Frontal cortex (tissue), 4 donors: Measurements from ENCODE around the gene SARDH. TPM values are rescaled to one million over a fixed set of nuclear protein-coding genes. Genes with fewer than 3 reads are reported as not detected.
"Not testable (repeated sequence)": the region's sequence is repeated elsewhere in the genome, so short reads cannot be mapped to it uniquely, and the experiment has no call there.

Experiments
- DNase-seq, 2 donors: peaks; one replicate each; pipeline ENCODE4 v3.0.0; 2012; ENCODE audit warnings: low spot score in 2 of 2
- FAIRE-seq: peaks from 2 replicates; lab custom pipeline; 2012; peaks lifted over from hg19 to GRCh38; lab: Jason Lieb, UNC
- total RNA-seq: library from RNA; depleted of rRNA; stranded (reverse); fragments of >200 nt; gene quantifications from one replicate; pipeline ENCODE4 v1.2.3, GENCODE V29; 2014
- donor health status: control.
- donor health status: control.
- donor health status: control.

Gene SARDH
- total RNA-seq, 1 donor from 2014 or later: 1.6 TPM

GRCh38 chr9:133777068-133777791 lies 39.1 kb upstream of the SARDH start:
- FAIRE-seq: no peak
- DNase-seq: no peak

DNA sequence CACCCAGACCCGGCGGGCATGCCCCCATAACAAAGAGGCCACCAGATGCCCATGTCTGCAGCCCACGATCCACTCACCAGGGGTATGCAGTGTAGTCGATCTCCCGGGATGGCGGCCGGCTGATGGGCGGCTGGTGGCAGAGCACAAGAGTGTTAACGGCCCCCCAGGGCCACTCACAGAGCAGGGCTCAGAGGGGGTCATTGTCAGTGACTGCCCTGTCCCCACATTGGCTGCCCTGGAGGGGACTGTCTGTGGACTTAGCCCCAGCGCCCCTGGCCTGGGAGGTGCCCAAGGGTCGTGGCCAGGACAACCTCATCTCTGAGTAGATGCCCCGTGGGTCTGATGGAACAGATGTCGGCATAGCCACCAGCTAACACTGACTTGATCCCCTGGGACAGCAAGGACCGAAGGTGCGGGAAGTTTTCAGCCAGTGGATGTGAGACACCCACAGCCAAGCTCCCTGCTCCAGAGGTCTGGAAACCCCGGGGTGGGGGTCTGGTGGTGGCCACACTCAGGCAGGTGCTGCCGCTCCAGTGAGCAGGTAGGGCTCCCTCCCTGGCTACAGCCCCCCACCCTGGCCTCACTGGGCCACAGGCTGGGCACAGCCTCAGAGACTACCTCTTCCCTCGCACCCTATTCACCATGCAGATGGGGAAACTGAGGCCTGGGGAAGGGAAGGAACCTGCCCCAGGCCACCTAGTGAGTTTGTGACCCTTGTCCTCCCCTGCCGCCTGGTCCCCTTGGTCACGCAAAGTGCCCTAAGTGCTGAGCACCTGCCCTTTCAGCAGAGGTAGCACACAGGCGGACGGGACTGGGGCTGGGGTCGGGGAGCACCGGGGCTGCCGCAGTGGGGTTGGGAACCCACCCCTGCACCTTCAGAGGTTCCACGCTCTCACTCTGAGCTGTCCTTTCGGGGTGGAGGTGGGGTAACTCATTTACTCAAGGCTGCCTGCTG lies 38.1 kb upstream of the SARDH start:
- DNase-seq (no peak), FAIRE-seq (no peak)

DNA sequence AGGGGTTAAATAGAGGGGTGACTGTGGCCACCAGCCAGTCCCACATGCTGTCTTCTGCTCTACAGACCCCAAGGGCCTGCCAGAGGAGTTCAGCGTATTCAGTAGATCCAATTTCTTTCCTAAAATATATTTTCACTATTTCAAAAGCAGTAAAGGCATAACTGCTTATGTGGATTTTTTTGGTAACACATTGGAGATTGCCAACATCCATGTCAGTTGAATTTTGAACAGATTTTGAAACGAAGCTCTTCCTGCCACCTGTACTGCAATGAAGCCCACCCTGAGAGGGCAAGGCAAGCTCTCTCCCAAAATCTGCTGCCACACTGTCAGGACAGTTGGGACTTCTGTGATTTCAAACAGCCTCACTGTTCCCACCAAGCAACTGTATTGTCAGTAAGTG lies 37.1 kb upstream of the SARDH start:
- DNase-seq (no peak), FAIRE-seq (no peak)

DNA sequence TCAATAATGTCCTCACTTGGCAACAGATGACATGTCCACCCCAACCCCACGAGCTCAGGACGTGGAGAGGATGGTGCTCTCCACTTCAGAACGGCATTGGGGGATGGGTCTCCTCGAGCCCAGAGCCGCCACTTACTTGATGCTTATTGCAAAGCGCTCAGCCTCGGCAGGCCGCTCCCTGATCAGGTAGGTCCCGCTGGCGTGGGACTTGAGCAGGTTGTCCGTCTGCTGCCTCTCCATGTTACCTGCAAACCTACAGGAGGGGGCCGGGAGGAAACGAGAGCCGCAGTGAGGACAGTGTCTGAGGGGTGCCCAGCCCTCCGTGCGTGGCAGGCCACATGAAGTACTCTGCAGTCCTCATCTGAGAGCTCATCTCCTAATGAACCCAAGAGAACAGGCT lies 36.6 kb upstream of the SARDH start:
- DNase-seq (no peak), FAIRE-seq (no peak)

- DNase-seq (no peak), FAIRE-seq (no peak)
Observed at GRCh38 chr9:133773889-133774655, 35.9 kb upstream of the SARDH start.

- DNase-seq (no peak), FAIRE-seq (no peak)
Observed at GRCh38 chr9:133772581-133772980, 34.4 kb upstream of the SARDH start.

GRCh38 chr9:133771486-133772482 lies 33.6 kb upstream of the SARDH start:
- no peak for DNase-seq
- no peak for FAIRE-seq

DNA sequence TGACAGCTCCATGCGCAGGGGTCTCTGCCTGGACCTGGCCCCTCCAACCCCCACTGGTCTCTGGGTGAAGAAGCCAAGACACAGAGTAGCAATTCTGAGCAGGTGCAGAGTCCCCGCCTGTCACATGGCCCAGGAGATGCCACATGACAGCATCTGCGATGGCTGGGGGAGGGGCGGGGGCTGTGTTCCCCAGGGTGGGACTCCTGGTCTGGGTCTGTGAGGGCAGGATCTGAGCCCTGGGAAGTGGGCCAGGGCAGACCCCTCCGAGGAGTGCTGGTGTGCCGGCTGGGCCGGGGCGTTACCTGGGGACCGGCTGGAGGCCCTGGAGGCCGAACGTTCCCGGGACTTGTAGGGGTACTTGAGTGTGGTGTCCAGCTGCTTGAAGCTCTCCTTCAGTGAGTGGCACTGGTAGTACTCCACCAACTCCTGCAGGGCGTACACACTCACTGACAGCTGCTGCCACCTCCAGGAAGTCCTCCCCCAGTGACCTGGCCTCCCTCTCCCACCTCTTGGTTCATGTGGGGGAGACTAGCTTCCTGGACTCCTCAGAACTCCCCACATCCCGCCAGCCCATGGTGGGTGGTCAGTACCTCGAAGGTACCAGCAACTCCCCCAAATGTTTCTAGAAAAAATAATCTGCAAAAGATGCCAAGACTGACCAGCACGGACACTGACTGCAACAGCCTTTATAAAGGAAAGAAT lies 32.1 kb upstream of the SARDH start:
- FAIRE-seq (no peak), DNase-seq (no peak)

- DNase-seq (no peak), FAIRE-seq (no peak)
Observed at GRCh38 chr9:133769511-133770075, 31.4 kb upstream of the SARDH start.

DNA sequence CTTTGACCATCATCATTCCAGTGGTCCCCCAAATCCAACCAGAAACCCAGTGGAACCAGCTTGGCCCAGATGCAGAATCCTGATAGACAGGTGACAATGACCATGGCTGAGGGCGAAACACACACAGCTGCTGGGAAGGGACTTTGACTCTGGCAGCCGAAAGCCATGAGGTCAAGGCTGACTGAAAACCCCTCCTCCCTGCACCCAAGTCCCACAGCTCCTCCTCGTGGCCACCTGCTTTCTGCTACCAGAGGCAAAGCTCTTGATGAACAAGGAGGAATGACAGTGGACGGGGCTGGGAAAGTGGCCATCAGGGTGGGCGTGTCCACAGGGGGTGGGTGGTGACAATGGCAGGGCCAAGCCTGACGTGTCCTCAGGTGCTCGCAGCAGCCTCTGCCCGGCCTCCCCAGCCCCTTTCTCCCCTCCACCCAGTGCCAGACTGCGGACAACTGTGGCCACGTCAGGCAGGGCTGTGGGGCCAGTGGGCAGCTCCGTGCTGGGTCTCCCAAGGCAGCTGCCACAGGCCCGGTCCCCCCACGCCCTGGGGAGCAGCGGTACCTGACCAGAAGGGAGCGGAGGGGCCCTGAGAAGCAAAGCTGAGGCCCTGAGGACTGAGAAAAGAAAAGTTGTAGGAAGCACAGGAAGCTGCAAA lies 30.8 kb upstream of the SARDH start:
- FAIRE-seq: no peak
- no peak for DNase-seq

GRCh38 chr9:133768371-133768858 lies 30.3 kb upstream of the SARDH start:
- FAIRE-seq: no peak
- no peak for DNase-seq

DNA sequence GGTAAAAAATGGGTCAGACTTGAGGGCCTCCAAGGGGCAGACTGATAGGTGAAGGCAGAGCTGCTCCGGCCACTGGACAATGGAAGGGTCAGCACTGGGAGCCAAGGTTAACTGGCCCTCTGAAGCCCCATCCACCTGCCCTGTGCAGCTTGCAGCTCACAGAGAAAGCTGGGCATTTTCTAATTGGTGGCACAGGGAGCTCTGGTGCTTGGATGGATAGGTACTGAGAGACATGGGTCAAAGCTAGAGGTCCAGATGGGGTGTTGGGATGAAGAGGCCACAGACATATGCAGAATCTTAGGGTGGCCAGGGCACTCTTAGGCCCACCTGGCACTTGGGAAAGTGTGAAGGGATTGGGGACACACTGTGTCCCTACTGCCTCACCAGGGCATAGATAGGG lies 29.5 kb upstream of the SARDH start:
- no peak for FAIRE-seq
- DNase-seq: no peak

DNA sequence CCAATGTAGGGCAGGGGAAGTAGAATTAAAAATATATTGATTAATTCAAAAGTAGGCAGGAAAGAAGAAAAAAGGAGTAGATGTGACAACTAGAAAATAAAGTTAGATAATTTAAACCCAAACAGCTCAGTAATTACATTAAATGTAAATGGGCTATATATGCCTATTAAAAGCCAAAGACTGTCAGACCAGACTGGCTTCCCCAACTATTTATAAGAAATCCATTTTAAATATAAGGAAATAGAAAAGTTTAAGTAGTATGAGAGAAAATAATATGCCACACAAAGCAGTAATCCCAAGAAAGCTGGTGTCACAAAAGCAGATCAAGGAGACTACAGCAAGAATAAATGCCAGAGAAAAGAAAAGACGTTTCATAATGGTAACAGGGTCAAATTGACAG lies 28.9 kb upstream of the SARDH start:
- DNase-seq (no peak), FAIRE-seq (no peak)

DNA sequence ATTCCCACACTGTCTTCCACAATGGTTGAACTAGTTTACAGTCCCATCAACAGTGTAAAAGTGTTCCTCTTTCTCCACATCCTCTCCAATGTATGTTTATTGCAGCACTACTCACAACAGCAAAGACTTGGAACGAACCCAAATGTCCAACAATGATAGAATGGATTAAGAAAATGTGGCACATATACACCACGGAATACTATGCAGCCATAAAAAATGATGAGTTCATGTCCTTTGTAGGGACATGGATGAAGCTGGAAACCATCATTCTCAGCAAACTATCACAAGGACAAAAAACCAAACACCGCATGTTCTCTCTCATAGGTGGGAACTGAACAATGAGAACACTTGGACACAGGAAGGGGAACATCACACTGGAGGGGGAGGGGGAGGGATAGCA lies 28.1 kb upstream of the SARDH start:
- not testable (repeated sequence) for FAIRE-seq, DNase-seq

DNA sequence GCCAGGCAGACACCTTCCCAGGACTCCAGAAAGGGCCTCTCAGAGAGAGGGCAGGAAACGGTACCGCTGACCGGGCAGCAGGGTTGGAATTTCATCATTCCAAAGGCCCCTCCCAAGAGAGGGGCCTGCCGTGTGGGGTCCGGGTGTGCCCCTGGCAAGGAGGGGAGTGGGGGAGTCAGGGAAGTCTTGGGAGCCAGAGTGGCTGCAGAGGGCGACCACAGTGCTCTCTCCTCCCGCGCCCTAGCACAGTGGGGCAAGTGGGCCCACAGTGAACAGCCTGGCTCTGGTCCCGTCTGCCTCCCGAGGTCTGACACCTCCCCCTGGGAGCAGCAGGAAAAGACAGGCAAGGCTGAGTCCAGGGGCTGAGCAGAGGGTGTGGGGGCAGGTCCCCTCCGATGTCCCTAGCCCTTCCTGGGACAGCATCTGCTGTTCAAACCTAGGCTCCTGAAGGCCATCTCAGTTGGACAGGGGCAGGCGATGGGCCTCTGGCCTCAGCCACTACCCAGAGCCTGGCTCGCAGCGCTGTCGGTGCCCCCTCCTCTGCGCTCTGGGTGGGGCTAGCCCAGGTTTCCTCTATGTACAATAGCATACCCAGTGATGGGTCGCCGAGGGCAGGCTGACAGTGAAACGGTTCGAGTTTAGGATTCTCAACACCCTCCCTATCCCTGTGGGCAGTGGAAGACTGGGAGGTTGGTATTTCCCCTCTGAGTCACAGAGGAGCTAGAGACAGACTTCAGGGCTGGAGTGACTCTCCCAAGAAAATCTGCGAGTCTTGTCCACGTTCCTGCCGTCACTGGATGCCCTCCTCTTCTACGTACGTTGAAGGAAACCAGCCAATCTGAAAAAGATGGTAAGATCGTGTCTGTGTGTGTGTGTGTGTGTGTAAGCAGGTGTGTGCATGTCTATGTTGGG lies 25.4 kb upstream of the SARDH start:
- no peak for DNase-seq
- FAIRE-seq: no peak

DNA sequence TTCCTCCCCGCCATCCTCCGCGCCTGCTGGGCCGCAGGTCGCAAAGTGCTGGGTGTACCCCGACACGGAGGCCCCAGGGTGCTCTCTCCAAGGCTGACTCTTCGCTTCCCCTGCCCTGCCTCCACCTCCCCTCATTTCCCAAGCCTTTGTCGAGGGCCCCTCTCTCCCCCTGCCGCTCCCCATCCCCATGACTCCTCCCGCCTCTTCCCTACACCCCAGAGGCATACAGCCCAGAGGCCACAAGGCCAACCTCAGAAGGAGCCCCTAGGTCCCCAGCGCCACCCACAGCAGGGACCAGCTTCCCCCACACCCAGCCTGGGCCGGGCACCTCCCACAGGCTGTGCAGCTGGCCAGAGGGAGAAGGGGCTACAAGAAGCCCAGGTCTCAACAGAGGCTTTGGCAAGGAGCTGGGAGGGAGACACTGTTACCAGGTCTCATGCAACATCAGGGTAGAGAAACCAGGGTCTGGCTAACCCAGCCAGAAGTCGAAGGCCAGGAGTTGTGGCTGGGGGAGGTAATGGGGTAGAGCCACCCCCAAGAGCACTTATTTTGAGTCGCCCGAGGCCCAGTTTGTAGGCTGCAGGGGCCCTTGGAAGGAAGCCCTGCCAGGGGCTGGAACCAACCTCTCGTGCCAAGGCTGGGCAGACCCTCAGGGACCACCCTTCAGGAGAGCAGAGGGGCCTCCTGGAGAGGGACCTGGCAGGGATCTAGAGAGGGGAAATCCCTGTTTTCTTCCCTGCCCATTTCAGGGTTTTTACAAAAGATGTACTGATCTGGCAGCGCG lies 24.5 kb upstream of the SARDH start:
- no peak for FAIRE-seq
- DNase-seq: no peak
